HG03039 (cell line): ENCODE measurements around the gene NYAP1.
"Not testable (repeated sequence)": the region's sequence is repeated elsewhere in the genome, so short reads cannot be mapped to it uniquely, and the experiment has no call there.

ENCODE experiments used
- ATAC-seq: cut with Tn5 transposase; IDR thresholded peaks from one replicate; pipeline ENCODE4 v1.9.1; 2021; ENCODE audit warnings: mild to moderate bottlenecking, moderate library complexity; ENCODE audit not compliant: unreplicated experiment

NYAP1 gene

DNA sequence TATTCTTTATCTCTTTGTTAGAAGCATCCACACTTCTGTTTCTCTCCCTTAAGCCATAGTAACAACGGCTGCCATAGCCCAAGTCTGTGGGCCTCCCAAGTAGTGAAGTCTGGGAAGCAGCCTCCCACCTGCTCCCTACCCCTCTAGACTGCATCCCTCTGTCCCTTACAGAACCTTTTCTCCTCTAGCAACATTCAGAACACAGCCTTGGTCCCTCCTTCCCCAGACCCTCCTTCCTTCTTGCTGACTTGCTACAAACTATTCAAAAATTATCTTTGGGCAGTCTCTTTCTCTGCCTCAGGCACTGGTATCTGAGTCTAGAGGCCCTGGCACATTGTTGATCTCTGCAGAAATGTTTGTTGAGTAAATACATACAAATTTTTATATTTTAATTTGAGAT, 2.3 kb upstream of the NYAP1 start:
- no peak for ATAC-seq

DNA sequence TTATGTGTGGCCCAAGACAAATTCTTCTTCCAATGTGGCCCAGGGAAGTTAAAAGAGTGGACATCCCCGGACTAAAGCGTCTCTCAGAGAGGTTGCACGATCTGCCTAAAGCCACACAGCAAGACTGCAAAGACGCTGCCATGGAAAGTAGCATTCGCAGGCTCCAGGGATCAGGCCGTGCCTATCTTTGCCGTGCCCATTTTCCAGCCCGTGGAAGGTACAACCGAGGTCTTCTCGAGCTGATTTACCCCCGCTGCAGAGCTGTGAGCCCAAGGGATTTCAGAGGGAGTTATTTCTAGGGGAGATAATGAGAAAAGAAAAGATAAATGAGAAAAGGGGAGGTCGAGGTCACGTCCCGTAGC, 1.0 kb upstream of the NYAP1 start:
- no peak for ATAC-seq

DNA sequence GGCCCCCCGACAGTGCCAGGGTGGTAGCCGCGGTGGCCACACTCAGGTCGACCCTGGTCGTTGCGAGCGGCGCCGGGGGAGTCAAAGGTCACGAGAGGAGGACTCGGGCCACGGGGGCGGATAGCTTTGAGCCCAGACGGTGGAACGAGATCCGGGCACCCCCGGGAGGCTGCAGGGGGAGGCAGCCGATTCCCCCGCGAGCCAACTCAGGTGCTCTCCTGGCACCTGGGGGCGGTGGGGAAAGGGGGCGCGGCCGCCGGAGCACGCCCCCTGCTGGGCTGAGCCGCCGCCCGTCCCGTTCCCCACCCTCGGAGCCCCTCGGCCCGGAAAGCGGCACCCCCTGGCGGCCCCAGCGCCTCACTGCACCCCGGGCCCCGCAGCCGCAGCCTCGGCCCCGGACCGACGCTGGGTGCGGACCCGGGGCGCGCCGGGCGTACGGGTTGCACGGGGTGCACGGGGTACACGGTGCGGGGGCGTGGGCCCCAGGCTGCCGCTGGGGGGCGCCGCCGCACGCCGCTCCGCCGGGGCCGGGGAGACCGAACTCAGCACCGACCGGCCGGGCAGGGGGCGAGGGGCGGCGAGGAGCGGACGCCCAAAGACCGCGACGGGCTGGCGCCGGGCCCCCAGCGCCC, 521 bp upstream of the NYAP1 start:
- ATAC-seq, result peak; percentile 46

DNA sequence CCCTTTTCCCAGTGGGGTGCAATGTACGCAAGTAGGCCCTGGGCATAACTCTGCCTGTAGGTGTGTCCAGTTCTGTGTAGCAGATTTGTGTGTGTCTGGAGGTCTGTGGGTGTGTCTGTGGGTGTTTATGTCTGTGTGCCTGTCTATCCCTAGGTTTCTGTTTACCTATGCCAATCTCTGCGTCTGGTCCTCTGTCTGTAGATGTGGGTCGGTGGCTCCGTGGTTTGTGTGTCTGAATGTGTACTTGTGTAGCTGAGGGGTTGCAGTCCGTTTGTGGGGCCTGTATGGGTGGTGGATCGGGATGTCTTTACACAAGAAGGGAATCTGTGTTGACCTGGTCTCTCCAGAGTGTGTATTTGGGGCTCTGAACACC, 932 bp downstream of the NYAP1 start:
- no peak for ATAC-seq

DNA sequence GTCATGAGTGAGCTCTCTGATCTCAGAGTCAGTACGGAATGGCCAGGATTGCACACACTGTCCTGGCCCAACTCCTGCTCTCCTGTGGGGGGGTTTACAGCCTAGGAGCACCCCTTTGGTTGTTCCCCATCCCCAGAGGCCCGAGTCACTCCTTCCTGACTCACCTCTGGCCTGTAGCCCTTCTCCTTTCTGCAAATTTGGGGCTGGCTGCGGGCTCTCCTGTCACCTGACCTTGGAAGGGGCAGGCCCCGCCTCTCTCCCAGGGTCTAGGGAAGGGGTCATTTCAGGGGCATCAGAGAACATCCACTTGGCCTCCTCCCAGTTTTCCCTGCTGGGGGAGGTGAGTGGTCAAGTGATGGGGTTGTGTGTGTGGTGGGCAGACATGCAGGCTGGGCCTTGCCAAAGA, 1.7 kb downstream of the NYAP1 start:
- no peak for ATAC-seq

DNA sequence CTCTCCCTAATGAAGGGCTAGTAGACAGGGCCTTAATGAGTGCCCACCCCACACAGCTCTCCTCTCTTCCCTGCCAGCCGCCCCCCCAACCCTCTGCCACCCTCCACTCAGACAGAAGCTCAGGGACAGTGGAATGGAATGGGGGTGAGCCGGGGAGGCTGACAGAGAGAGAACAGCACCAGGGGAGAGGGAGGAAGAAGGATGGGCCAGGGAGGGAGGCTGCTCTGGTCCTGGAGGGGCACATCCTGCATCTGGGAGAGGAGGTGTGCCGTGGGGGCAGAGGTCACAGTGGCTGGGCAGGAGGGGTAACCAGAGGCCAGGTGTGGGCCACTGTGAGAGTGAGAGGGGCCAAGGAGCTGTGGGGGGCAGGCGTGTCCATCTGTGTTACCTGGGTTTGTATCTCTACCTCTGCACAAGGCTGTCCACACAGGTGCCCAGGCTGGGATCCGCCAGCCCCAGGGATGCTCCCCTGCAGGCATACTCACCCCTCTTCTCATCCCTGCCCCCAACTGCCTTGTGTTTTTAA, 2.4 kb downstream of the NYAP1 start:
- ATAC-seq, result no peak

DNA sequence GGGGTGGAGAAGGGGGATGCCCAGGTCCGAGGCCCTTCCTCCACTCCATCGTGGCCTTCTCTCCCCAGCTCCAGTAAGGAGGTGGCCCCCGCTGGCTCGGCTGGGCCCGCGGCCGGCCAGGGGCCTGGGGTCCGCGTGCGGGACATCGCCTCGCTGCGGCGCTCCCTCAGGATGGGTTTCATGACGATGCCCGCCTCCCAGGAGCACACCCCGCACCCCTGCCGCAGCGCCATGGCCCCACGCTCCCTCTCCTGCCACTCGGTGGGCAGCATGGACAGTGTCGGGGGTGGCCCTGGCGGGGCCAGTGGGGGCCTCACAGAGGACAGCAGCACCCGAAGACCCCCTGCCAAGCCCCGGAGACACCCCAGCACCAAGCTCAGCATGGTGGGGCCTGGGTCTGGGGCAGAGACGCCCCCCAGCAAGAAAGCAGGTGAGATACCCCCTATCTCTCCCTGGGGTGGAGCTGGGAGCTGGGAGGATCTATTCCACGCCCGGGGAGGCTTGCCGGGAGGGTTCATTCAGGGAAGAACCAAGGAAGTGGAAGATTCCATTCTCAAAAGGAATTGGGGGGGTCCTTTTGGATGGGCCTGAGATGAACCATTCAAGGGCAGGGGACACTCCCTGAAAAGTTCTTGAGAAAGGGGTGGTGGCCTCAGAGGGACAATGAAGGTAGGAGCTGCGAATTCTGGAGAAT, 3.2 kb downstream of the NYAP1 start:
- no peak for ATAC-seq

DNA sequence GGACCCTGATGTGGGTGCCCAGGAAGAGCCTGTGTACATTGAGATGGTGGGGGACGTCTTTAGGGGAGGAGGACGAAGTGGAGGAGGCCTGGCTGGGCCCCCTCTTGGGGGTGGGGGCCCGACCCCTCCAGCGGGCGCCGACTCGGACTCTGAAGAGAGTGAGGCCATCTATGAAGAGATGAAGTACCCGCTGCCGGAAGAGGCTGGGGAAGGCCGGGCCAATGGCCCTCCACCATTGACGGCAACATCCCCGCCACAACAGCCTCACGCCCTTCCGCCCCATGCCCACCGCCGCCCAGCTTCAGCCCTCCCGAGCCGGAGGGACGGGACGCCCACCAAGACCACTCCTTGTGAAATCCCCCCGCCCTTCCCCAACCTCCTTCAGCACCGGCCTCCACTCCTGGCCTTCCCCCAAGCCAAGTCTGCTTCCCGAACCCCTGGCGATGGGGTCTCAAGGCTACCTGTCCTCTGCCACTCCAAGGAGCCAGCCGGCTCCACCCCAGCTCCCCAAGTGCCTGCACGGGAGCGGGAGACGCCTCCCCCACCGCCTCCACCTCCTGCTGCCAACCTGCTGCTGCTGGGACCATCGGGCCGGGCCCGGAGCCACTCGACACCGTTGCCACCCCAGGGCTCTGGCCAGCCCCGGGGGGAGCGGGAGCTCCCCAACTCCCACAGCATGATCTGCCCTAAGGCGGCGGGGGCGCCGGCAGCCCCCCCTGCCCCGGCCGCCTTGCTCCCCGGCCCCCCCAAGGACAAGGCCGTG, 4.8 kb downstream of the NYAP1 start:
- ATAC-seq, result no peak

DNA sequence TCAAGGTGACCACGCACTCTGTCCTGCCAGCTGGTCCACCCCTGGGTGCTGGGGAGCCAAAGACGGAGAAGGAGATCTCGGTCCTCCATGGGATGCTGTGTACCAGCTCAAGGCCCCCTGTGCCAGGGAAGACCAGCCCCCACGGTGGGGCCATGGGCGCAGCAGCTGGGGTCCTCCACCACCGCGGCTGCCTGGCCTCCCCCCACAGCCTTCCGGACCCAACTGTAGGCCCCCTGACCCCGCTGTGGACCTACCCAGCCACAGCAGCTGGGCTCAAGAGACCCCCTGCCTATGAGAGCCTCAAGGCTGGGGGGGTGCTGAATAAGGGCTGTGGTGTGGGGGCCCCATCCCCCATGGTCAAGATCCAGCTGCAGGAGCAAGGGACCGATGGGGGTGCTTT, 5.4 kb downstream of the NYAP1 start:
- ATAC-seq, result no peak

DNA sequence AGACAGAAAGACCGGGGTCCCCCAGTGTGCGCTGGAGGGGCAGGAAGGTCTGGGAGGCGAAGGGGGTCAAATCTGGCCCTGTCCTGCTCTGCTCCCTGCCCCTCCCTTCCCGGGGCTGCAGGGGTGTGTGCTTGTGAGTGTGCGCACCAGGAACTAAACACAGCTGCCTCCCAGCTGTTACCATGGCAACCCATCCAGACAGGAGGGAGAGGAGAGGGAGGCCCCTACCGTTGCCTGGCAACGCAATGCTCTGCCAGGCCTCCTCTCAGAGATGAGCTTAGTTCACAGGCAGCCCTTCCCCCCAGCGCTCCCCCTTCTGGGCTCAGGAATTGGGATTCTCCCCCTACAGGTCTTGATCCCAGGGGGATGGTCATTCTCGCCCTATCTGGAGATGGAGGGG, 6.1 kb downstream of the NYAP1 start:
- no peak for ATAC-seq

DNA sequence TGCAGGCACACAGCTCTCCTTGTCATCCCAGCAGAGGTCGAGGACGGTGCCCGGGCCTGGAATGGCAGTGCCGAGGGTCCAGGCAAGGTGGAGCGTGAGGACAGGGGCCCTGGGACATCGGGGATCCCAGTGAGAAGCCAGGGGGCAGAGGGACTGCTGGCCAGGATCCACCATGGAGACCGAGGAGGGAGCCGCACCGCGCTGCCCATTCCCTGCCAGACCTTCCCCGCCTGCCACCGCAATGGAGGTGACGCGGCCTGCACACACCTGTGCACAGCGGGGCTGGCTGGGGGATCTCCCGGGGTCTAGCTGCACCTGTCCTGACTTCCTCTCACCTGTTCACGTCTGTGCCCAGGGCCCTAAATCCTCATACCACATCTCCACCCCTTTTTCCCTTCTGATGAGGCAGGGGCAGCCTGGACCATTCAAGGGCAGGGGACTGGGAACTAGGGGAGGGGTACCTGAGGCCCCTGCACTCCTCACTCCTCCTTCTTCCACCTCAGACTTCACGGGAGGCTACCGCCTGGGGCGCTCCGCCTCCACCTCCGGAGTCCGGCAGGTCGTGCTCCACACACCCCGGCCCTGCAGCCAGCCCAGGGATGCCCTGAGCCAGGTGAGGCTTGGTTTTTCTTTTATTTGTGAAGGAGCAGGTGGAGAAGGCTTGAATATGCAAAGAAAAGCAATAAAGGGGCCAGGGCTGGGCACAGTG, 6.9 kb downstream of the NYAP1 start:
- ATAC-seq, result no peak

DNA sequence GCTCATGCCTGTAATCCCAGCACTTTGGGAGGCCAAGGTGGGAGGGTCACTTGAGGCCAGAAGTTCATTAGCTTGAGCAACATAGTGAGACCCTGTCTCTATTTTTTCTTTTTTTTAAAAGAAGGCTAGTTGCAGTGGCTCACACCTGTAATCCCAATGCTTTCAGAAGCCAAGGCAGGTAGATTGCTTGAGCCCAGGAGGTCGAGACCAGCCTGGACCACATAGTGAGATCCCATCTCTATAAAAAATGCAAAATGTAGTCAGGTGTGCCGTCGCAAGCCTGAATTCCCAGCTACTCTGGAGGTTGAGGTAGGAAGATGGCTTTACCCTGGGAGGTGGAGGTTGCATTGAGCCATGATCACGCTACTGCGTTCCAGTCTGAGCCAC, 7.5 kb downstream of the NYAP1 start:
- no peak for ATAC-seq

DNA sequence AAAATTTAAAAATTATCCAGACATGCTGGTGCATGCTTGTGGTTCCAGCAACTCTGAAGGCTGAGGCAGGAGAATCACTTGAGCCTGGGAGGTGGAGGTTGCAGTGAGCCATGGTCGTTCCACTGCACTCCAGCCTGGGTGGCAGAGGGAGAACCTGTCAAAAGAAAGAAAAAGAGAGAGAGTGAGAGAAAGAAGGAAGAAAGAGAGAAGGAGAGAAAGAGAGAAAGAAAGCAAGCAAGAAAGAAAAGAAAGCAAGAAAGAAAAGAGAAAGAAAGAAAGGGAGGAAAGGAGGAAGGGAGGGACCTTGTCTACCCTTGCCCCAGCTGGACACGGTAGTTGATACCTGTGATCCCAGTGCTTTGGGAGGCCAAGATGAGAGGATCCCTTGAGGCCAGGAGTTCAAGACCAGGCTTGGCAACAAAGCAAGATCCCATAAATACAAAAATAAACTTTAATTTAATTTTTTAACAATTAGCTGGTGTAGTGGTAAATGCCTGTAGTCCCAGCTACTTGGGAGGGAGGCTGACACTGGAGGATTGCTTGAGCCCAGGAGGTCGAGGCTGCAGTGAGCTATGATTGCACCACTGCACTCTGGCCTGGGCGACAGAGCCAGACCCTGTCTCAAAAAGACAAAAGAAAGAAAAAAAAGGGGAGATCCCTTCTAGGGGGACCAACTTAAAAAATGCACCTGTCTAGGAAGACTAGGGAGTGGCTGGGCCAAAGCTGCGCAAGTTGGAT, 9.2 kb downstream of the NYAP1 start:
- ATAC-seq, result no peak

DNA sequence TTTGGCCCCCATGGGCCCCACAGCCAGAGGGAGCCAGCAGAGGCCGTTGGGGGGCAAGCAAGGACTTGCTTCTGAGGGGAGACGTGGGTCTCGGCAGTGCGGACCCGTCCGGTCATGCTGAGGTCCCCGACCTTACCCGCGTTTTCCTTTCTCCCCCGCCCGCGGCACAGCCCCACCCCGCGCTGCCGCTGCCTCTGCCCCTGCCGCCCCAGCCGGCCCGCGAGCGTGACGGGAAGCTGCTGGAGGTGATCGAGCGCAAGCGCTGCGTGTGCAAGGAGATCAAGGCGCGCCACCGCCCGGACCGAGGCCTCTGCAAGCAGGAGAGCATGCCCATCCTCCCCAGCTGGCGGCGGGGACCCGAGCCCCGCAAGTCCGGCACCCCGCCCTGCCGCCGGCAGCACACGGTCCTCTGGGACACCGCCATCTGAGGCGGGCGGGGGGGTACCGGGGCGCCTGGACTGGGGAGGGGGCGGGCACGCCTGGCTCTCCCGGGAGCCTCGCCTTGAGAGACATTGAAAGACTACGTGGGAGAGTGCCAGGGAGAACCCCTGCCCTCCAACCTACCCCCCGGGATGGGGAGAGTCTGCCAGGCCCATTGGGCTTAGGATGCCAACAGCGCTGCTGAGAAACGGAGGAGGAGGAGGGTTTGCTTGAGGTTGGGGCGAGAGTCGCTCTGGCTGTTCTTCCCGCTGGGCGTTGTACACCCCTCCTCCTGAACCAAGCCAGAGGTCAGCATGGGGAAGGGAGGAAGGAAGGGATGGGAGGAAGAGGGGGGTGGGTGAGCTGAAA, 9.9 kb downstream of the NYAP1 start:
- ATAC-seq, result no peak

DNA sequence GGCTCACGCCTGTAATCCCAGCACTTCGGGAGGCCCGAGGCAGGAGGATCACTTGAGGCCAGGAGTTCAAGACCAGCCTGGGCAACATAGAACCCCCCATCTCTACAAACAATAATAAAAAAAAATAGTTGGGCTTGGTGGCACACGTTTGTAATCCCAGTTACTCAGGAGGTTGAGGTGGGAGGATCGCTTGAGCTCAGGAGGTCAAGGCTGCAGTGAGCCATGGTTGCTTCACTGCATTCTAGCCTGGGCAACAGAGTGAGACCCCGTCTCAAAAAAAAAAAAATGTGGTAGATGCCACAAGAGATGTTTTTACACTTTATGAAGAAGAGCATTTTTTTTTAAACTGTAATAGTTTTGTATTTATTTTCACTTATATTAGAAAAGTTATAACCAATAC, 12.8 kb downstream of the NYAP1 start:
- ATAC-seq, result no peak

DNA sequence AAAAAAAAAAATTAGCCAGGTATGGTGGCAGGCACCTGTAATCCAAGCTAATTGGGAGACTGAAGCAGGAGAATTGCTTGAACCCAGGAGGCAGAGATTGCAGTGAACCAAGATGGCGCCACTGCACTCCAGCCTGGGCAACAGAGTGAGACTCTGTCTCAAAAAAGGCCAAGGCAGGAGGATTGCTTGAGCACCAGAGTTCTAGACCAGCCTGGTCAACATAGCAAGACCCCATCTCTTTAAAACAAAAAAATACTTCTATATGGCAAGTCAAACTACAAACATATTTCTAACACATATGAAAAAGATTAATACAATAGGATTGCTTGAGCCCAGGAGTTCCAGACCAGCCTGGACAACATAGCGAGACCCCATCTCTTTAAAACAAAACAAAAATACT, 17.0 kb downstream of the NYAP1 start:
- ATAC-seq, result not testable (repeated sequence)

DNA sequence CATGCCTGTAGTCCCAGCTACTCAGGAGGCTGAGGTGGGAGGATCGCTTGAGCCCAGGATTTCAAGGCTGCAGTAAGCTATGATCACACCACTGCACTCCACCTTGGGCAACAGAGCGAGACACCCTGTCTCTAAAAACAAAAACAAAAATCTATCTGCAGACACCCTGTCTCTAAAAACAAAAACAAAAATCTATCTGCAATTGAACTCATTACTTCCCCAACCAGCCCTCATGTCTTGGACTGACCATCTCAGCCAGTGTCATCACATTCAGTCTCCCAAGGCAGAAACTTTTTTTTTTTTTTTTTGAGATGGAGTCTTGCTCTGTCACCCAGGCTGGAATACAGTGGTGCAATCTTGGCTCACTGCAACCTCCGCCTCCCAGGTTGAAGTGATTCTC, 20.3 kb downstream of the NYAP1 start:
- ATAC-seq, result not testable (repeated sequence)

DNA sequence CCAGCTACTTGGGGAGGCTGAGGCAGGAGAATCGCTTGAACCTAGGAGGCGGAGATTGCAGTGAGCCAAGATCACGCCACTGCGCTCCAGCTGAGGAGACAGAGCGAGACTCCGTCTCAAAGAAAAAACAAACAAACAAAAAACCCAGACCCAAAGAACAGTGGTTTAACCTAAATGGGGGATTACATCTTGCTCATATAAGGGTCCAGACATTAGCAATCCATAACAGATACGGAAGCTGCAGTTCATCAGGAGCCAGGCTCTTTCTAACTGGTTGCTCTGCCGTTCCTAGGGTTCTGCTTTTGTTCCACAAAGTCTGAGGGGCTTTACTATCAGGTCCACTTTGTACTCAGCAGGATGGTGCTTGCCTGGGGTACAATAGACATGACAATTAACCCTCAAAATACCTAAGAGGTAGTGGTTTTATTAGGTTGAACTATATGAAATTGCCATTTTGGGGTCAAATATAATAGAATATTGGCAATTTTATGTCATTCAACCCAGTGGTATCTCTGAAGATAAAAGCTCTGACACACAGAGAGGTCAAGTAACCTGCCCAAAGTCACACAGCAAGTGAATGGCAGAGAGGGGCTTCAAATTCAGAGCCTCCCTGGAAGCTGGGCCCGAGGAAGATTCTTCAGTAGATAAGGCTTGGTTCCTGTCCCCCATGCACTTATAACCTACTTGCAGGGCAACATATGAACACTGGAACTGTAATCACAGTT, 21.3 kb downstream of the NYAP1 start:
- ATAC-seq, result no peak

DNA sequence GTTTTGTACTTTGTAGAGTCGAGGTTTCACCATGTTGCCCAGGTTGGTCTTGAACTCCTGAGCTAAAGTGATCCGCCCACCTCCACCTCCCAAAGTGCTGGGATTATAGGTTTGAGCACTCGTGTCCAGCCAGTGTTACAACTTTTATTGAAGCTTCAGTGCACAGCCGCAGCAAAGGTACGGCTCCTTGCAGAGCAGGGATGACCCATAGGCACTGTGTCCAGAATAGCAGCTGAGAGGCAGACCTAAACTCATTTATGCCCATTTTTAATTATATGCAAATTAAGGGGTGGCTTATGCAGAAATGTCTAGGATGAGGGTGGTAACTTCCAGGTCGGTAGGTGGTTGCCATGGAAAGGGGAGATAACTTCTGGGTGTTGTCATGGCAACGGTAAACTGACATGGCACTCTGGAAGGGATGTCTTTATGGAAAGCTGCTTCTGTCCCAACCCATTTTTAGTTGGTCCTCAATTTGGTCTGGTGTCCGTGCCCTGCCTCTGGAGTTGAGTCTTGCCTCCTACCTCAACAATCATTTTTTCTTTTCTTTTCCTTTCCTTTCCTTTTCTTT, 22.7 kb downstream of the NYAP1 start:
- ATAC-seq, result no peak
